ENCODE data around the gene DNM3.

DNM3 gene

GRCh38 chr1:172238965-172239364 is 397.7 kb downstream of the DNM3 start:
- TF ChIP-seq CTCF (IDR thresholded peaks at IDR 0.05; ENCODE audit: low read depth, low read length), result no peak
- no peak for DNase-seq (ENCODE audit: extremely low read depth, low read depth)

DNA sequence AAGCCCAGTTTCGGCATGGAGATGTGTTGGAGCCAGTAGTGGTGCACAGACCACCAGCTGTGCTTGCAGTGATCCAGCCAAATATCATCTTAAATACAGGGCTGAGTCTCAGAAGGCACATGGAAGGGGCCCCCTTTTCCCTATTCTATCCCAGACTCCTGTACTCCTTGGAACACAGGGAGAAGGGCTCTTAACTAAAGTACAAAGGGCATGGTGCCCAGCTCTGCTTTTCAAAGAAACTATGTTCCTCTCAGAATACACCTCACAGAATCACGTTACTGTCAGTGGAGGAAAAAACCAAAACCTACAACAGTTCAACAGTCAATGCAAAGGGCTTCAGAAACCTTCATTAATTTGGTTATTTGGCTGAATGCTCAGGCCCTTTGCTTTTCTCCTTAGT is 398.6 kb downstream of the DNM3 start:
- no peak for DNase-seq (ENCODE audit: extremely low read depth, low read depth)
- TF ChIP-seq CTCF (IDR thresholded peaks at IDR 0.05; ENCODE audit: low read depth, low read length), result no peak

DNA sequence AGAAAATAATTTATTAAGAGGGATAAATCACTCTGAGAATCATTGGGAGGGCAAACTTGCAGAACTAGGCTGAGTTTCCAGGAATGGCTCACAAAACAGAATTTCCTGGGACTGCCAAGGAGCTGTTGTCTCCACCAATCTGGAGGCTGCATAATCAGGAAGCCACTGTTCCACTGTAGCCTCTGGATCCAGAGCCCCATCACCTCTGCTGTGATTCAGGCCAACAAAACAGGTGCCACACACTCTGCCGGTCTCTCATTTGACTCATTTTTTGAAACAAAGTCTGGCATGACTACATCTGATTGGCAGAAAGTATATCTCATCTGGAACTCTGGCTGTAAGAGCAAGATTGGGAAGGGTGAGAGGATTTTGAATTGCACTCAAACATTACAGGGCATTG is 400.2 kb downstream of the DNM3 start:
- no peak for TF ChIP-seq CTCF (IDR thresholded peaks at IDR 0.05; ENCODE audit: low read depth, low read length)
- no peak for DNase-seq (ENCODE audit: extremely low read depth, low read depth)

DNA sequence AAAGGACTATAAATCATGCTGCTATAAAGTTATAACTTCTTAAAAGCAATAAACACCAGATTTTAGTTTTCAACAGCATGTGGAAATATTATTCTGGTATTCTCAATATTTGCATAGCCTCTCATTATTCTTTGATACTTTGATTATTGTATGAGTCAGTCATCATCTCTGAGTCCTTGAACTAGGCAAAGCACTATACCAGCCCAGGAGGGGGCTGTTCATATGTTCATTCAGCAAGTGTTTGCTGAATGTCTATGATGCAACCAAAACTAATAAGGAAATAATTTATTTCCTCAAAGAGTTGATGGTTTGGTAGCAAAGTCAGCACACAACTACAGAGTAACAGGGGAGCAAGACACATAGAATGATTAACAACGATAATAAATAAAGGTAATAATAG is 403.6 kb downstream of the DNM3 start:
- no peak for DNase-seq (ENCODE audit: extremely low read depth, low read depth)
- TF ChIP-seq CTCF (IDR thresholded peaks at IDR 0.05; ENCODE audit: low read depth, low read length), result no peak

DNA sequence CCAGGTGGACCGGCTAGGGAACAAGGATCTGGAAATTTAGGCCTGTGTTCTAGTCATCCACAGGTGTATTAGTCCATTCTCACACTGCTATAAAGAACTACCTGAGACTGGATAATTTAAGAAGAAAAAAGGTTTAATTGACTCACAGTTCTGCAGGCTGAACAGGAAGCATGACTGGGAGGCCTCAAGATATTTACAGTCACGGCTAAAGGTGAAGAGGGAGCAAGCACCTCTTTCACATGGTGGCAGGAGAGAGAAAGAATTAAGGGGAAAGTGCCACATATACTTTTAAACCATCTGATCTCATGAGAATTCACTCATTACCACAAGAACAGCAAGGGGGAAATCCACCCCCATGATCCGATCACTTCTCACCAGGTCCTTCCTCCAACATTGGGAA is 404.5 kb downstream of the DNM3 start:
- no peak for TF ChIP-seq CTCF (IDR thresholded peaks at IDR 0.05; ENCODE audit: low read depth, low read length)
- no peak for DNase-seq (ENCODE audit: extremely low read depth, low read depth)

DNA sequence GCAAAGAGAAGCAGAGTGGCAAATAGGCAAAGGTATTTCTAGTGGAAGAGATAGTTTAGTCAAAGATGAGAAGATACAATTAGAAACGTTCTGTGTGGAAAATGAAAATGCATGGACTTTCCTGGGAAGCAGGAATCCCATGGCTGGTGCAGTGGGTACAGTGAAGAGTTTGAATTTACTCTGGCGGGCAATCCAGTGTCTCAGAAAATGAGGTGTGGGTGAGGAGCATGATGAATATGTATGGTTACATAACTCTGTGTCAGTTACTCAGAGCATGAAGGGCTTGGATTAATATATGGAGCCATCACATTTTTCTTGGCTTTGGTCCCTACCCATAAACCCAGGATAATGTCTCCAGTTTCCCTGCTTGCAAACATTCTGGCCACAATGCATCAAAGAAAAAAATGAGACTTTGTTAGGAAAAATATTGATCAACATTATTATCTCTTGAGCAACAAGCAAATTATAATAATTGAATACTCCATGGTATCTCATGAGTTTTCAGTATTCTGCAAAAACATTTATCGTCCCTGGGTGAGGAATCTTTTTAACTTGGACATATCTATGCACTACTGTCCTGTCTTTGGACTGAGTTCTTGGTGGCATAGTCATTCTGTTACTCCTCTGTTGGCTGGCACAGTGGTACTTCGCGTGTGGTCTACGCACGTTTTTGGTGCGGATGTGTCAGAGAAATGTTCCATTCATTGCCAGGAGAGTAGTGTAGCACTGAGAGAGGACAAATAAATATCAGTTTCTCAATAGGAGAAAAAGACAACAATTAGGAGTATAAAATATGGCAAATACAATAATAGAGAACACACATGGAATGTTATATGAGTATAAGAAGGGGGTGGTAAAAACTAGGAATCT is 405.5 kb downstream of the DNM3 start:
- TF ChIP-seq CTCF (IDR thresholded peaks at IDR 0.05; ENCODE audit: low read depth, low read length), result no peak
- no peak for DNase-seq (ENCODE audit: extremely low read depth, low read depth)

GRCh38 chr1:172251486-172251885 is 410.2 kb downstream of the DNM3 start:
- no peak for TF ChIP-seq CTCF (IDR thresholded peaks at IDR 0.05; ENCODE audit: low read depth, low read length)
- DNase-seq (ENCODE audit: extremely low read depth, low read depth), result no peak

Measured in AG09319 (cell line).